Progenitor cell of endocrine pancreas (in vitro differentiated cells): ENCODE measurements around the gene OSBPL8. TPM values are rescaled to one million over a fixed set of nuclear protein-coding genes. Genes with fewer than 3 reads are reported as not detected.

Experiments used
- DNase-seq: peaks from one replicate; pipeline ENCODE4 v3.0.0; 2021; ENCODE audit warnings: low spot score; ENCODE audit not compliant: unreplicated experiment
- H3K27ac Mint-ChIP-seq: 2 replicates; pipeline ENCODE4 v1.8.0; 2021; ENCODE audit warnings: mild to moderate bottlenecking, moderate library complexity, mixed read lengths
- H3K27me3 Mint-ChIP-seq: 2 replicates; pipeline ENCODE4 v1.8.0; 2021; ENCODE audit warnings: mixed read lengths
- H3K36me3 Mint-ChIP-seq: 2 replicates; pipeline ENCODE4 v1.8.0; 2022; ENCODE audit warnings: mixed read lengths; ENCODE audit not compliant: insufficient read depth
- H3K4me1 Mint-ChIP-seq: 2 replicates; pipeline ENCODE4 v1.8.0; 2021; ENCODE audit warnings: low read depth, mixed read lengths
- H3K4me3 Mint-ChIP-seq: 2 replicates; pipeline ENCODE4 v1.8.0; 2021; ENCODE audit warnings: low read depth, mild to moderate bottlenecking, moderate library complexity, mixed read lengths
- H3K9me3 Mint-ChIP-seq: 2 replicates; pipeline ENCODE4 v1.8.0; 2021; ENCODE audit warnings: low read depth, mixed read lengths
- CTCF ChIP-seq: fragments of 200-600 bp; sonication (generic); IDR thresholded peaks from one replicate; pipeline ENCODE4 v1.5.0; 2021; ENCODE audit warnings: antibody characterized with exemption, mild to moderate bottlenecking; ENCODE audit not compliant: unreplicated experiment
- total RNA-seq: library from RNA; stranded (reverse); gene quantifications from 2 replicates; pipeline ENCODE4 v1.2.1, GENCODE V29; 2021

OSBPL8 gene
- total RNA-seq, 1 donor from 2014 or later: 65.3 TPM

GRCh38 chr12:76409074-76409473, 150.5 kb downstream of the OSBPL8 start:
- Mint-ChIP-seq H3K36me3 (no peaks in the 10 kb centered on the region), H3K27ac (no peak overlapping the region), H3K9me3 (no peaks in the 10 kb centered on the region), H3K4me1 (peaks cover 2% of the 10 kb centered on the region), H3K27me3 (no peaks in the 10 kb centered on the region), H3K4me3 (no peak overlapping the region)
- DNase-seq: no peak
- no peak for TF ChIP-seq CTCF

GRCh38 chr12:76407710-76408109, 151.9 kb downstream of the OSBPL8 start:
- Mint-ChIP-seq H3K27me3 (no peaks in the 10 kb centered on the region), H3K4me1 (peaks cover 15% of the 10 kb centered on the region), H3K36me3 (no peaks in the 10 kb centered on the region), H3K9me3 (no peaks in the 10 kb centered on the region), H3K4me3 (no peak overlapping the region), H3K27ac (no peak overlapping the region)
- TF ChIP-seq CTCF: no peak
- no peak for DNase-seq

- DNase-seq: no peak
- peaks cover 14% of the 10 kb centered on the region for H3K36me3 Mint-ChIP-seq
- no peak for TF ChIP-seq CTCF
- no peaks in the 10 kb centered on the region for H3K9me3 Mint-ChIP-seq
- H3K27me3 Mint-ChIP-seq: no peaks in the 10 kb centered on the region
- peaks cover 28% of the 10 kb centered on the region for H3K4me1 Mint-ChIP-seq
- H3K4me3 Mint-ChIP-seq: no peak overlapping the region
- H3K27ac Mint-ChIP-seq: no peak overlapping the region
These were observed 157.3 kb downstream of the OSBPL8 start for GRCh38 chr12:76402259-76402658.

GRCh38 chr12:76400136-76400535, 159.4 kb downstream of the OSBPL8 start:
- peaks cover 27% of the 10 kb centered on the region for H3K4me1 Mint-ChIP-seq
- TF ChIP-seq CTCF: no peak
- no peak for DNase-seq
- no peak overlapping the region for H3K4me3 Mint-ChIP-seq
- peak overlapping the region; percentile 62 for H3K27ac Mint-ChIP-seq
- H3K36me3 Mint-ChIP-seq: peaks cover 14% of the 10 kb centered on the region
- H3K27me3 Mint-ChIP-seq: no peaks in the 10 kb centered on the region
- no peaks in the 10 kb centered on the region for H3K9me3 Mint-ChIP-seq

GRCh38 chr12:76399040-76399439, 160.5 kb downstream of the OSBPL8 start:
- Mint-ChIP-seq H3K9me3 (no peaks in the 10 kb centered on the region), H3K4me1 (peaks cover 25% of the 10 kb centered on the region), H3K27me3 (no peaks in the 10 kb centered on the region), H3K4me3 (no peak overlapping the region), H3K27ac (no peak overlapping the region), H3K36me3 (peaks cover 16% of the 10 kb centered on the region)
- no peak for DNase-seq
- TF ChIP-seq CTCF: no peak

GRCh38 chr12:76398106-76398505, 161.5 kb downstream of the OSBPL8 start:
- no peak overlapping the region for H3K27ac Mint-ChIP-seq
- no peaks in the 10 kb centered on the region for H3K9me3 Mint-ChIP-seq
- no peak for TF ChIP-seq CTCF
- DNase-seq: no peak
- H3K36me3 Mint-ChIP-seq: peaks cover 16% of the 10 kb centered on the region
- no peak overlapping the region for H3K4me3 Mint-ChIP-seq
- peaks cover 16% of the 10 kb centered on the region for H3K4me1 Mint-ChIP-seq
- no peaks in the 10 kb centered on the region for H3K27me3 Mint-ChIP-seq
